Activated CD8-positive, alpha-beta T cell treated with anti-CD3 and anti-CD28 coated beads for 36 hours (primary cell): ENCODE measurements around the gene SEPTIN2. TPM values are rescaled to one million over a fixed set of nuclear protein-coding genes. Genes with fewer than 3 reads are reported as not detected.

Experiments used
- ATAC-seq: fragments of 200-7000 bp; cut with Tn5 transposase; one replicate; pipeline ENCODE4 v1.10.0; 2021; ENCODE audit warnings: mild to moderate bottlenecking, moderate library complexity
- CTCF ChIA-PET: fragments of 350-600 bp; sonication (Branson Sonifier 250); formaldehyde crosslinking; loops from one replicate; lab custom pipeline; 2021; ENCODE audit warnings: antibody characterized with exemption; lab: Charles Lee
- POLR2A ChIA-PET: fragments of 350-600 bp; sonication (Branson Sonifier 250); formaldehyde crosslinking; loops from one replicate; lab custom pipeline; 2021; ENCODE audit warnings: antibody characterized with exemption; lab: Charles Lee
- DNase-seq: peaks from one replicate; pipeline ENCODE4 v3.0.0-alpha.2; 2020
- H3K27ac Mint-ChIP-seq: one replicate; pipeline ENCODE4 v1.8.0; 2021; ENCODE audit warnings: mild to moderate bottlenecking, mixed read lengths
- H3K27me3 Mint-ChIP-seq: one replicate; pipeline ENCODE4 v1.8.0; 2021; ENCODE audit warnings: mixed read lengths
- H3K36me3 Mint-ChIP-seq: one replicate; pipeline ENCODE4 v1.8.0; 2021; ENCODE audit warnings: low read depth, mixed read lengths
- H3K4me1 Mint-ChIP-seq: one replicate; pipeline ENCODE4 v1.8.0; 2021; ENCODE audit warnings: low read depth, mixed read lengths
- H3K4me3 Mint-ChIP-seq: one replicate; pipeline ENCODE4 v1.8.0; 2021; ENCODE audit warnings: mild to moderate bottlenecking, moderate library complexity, mixed read lengths
- H3K9me3 Mint-ChIP-seq: one replicate; pipeline ENCODE4 v1.8.0; 2021; ENCODE audit warnings: mixed read lengths
- CTCF ChIP-seq: fragments of 200-600 bp; IDR thresholded peaks from one replicate; pipeline ENCODE4 v1.8.0; 2022; ENCODE audit warnings: antibody characterized with exemption, mild to moderate bottlenecking
- intact Hi-C: fragments of 100-400 bp; cut with micrococcal nuclease; formaldehyde crosslinking; loops from one replicate; pipeline ENCODE4 v1.10.0; 2022
- total RNA-seq, 2 experiments: library from RNA; stranded (reverse); gene quantifications; one replicate each; pipeline ENCODE4 v1.2.3, GENCODE V29; 2021

SEPTIN2 gene
- total RNA-seq, 2 experiments from 2014 or later: 210 to 211 TPM

GRCh38 chr2:241300000-241300399, 15.7 kb upstream of the SEPTIN2 start:
- H3K4me1 Mint-ChIP-seq: peaks cover 43% of the 10 kb centered on the region
- ChIA-PET CTCF (interaction anchor here (0.7 to 1.3 kb wide), 3 partner anchors 13 to 88 kb away, joined by 3 to 4 read pairs (median 3); no protein-coding TSS in a partner anchor), POLR2A (interaction anchor here (0.7 kb wide), 1 partner anchor 20 kb away, joined by 3 read pairs; no protein-coding TSS in a partner anchor)
- no peak overlapping the region for H3K4me3 Mint-ChIP-seq
- no peaks in the 10 kb centered on the region for H3K9me3 Mint-ChIP-seq
- H3K27ac Mint-ChIP-seq: no peak overlapping the region
- peak; percentile 74 for DNase-seq
- ATAC-seq: peak; percentile 83
- H3K36me3 Mint-ChIP-seq: peaks cover 6% of the 10 kb centered on the region
- no peak for TF ChIP-seq CTCF
- intact Hi-C loops: no loop called here
- H3K27me3 Mint-ChIP-seq: no peaks in the 10 kb centered on the region

GRCh38 chr2:241302083-241302482, 13.6 kb upstream of the SEPTIN2 start:
- H3K4me3 Mint-ChIP-seq: no peak overlapping the region
- ChIA-PET POLR2A (interaction anchor here (1.8 kb wide), 2 partner anchors 12 to 14 kb away, joined by 5 to 7 read pairs; partner anchors contain the start of genes HDLBP and SEPTIN2), CTCF (interaction anchor here (1.8 kb wide), 1 partner anchor 12 kb away, joined by 7 read pairs; no protein-coding TSS in a partner anchor)
- intact Hi-C loops: no loop called here
- no peak for TF ChIP-seq CTCF
- peaks cover 4% of the 10 kb centered on the region for H3K36me3 Mint-ChIP-seq
- DNase-seq: no peak
- no peaks in the 10 kb centered on the region for H3K9me3 Mint-ChIP-seq
- H3K27me3 Mint-ChIP-seq: no peaks in the 10 kb centered on the region
- ATAC-seq: no peak
- no peak overlapping the region for H3K27ac Mint-ChIP-seq
- peaks cover 49% of the 10 kb centered on the region for H3K4me1 Mint-ChIP-seq

- no peak overlapping the region for H3K27ac Mint-ChIP-seq
Measured at GRCh38 chr2:241302759-241303651, 12.7 kb upstream of the SEPTIN2 start.

GRCh38 chr2:241304039-241304670, 11.6 kb upstream of the SEPTIN2 start:
- TF ChIP-seq CTCF: no peak
- Mint-ChIP-seq H3K36me3 (peaks cover 5% of the 10 kb centered on the region), H3K27ac (no peak overlapping the region), H3K9me3 (no peaks in the 10 kb centered on the region), H3K27me3 (no peaks in the 10 kb centered on the region), H3K4me1 (peaks cover 58% of the 10 kb centered on the region), H3K4me3 (no peak overlapping the region)
- DNase-seq (no peak), ATAC-seq (no peak)
- ChIA-PET POLR2A (interaction anchor here (0.6 to 1.8 kb wide), 3 partner anchors 8 to 34 kb away, joined by 3 to 7 read pairs (median 4); partner anchors contain the start of genes HDLBP and SEPTIN2), CTCF (interaction anchor here (1.6 to 1.8 kb wide), 2 partner anchors 10 to 12 kb away, joined by 5 to 7 read pairs; no protein-coding TSS in a partner anchor)
- intact Hi-C loops: no loop called here

More at GRCh38 chr2:241302759-241303651, 12.7 kb upstream of the SEPTIN2 start:
- Mint-ChIP-seq H3K27me3 (no peaks in the 10 kb centered on the region), H3K4me1 (peaks cover 54% of the 10 kb centered on the region), H3K4me3 (no peak overlapping the region), H3K9me3 (no peaks in the 10 kb centered on the region), H3K36me3 (peaks cover 3% of the 10 kb centered on the region)
- intact Hi-C loops: no loop called here
- DNase-seq (no peak), ATAC-seq (no peak)
- ChIA-PET POLR2A (interaction anchor here (1.0 to 1.8 kb wide), 4 partner anchors 9 to 15 kb away, joined by 3 to 7 read pairs (median 4); partner anchors contain the start of genes HDLBP and SEPTIN2), CTCF (interaction anchor here (1.6 to 1.8 kb wide), 2 partner anchors 11 kb away, joined by 5 to 7 read pairs; no protein-coding TSS in a partner anchor)
- no peak for TF ChIP-seq CTCF
